ENCODE data around the gene ST3GAL6. TPM values are rescaled to one million over a fixed set of nuclear protein-coding genes. Genes with fewer than 3 reads are reported as not detected.

The ST3GAL6 gene
- total and polyA plus RNA-seq, 10 of the 15 experiments (the other 5 are each of a cell fraction or from before 2014, with no cell fraction given) = 19.5 to 41.2 (median 37.4) TPM

DNA sequence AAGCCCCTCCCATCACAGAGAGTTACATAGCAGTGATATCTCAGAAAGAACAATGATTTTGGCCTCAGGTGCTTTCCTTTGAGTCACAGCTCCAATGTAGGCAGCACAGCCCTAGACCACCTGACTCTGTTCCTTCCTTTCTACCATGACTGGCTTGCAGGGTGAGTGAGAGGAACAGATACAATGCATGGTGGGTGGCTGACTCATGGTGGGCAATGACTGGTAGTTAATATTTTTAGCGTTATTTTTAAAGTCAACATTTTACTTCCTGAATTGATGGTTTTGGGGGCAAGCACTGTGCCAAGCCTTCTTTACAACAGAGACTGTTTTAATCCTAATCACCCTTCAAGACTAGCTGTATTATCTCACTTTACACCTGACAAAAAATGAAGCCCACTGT is 32.8 kb upstream of the ST3GAL6 start (continued):
- TF ChIP-seq, protein P1, sequence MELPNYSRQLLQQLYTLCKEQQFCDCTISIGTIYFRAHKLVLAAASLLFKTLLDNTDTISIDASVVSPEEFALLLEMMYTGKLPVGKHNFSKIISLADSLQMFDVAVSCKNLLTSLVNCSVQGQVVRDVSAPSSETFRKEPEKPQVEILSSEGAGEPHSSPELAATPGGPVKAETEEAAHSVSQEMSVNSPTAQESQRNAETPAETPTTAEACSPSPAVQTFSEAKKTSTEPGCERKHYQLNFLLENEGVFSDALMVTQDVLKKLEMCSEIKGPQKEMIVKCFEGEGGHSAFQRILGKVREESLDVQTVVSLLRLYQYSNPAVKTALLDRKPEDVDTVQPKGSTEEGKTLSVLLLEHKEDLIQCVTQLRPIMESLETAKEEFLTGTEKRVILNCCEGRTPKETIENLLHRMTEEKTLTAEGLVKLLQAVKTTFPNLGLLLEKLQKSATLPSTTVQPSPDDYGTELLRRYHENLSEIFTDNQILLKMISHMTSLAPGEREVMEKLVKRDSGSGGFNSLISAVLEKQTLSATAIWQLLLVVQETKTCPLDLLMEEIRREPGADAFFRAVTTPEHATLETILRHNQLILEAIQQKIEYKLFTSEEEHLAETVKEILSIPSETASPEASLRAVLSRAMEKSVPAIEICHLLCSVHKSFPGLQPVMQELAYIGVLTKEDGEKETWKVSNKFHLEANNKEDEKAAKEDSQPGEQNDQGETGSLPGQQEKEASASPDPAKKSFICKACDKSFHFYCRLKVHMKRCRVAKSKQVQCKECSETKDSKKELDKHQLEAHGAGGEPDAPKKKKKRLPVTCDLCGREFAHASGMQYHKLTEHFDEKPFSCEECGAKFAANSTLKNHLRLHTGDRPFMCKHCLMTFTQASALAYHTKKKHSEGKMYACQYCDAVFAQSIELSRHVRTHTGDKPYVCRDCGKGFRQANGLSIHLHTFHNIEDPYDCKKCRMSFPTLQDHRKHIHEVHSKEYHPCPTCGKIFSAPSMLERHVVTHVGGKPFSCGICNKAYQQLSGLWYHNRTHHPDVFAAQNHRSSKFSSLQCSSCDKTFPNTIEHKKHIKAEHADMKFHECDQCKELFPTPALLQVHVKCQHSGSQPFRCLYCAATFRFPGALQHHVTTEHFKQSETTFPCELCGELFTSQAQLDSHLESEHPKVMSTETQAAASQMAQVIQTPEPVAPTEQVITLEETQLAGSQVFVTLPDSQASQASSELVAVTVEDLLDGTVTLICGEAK (IDR thresholded peaks at IDR 0.05; ENCODE audit: borderline replicate concordance) = no peak
- TF ChIP-seq RFX5 (IDR thresholded peaks at IDR 0.05; ENCODE audit: low read depth, low read length) (no peak), CHD4 (IDR thresholded peaks at IDR 0.05) (no peak), BMI1 (IDR thresholded peaks at IDR 0.05; ENCODE audit: borderline replicate concordance) (no peak), SUPT20H (IDR thresholded peaks at IDR 0.05; ENCODE audit: borderline replicate concordance, control insufficient read depth, low read depth, low read length) (no peak), POLR2AphosphoS5 (IDR thresholded peaks at IDR 0.05; ENCODE audit: low read length) (0 out of 2 replicates have a peak, but pooled peaks have one; percentile 51), YY1 (IDR thresholded peaks at IDR 0.05; ENCODE audit: low read depth, low read length) (no peak; the same call in 1 of the 2 replicates), MXI1 (IDR thresholded peaks at IDR 0.05; ENCODE audit: low read depth, low read length) (peak; percentile 51; the same call in 1 of the 2 replicates), MTA2 (IDR thresholded peaks at IDR 0.05; ENCODE audit: low read depth) (no peak), ZNF622 (IDR thresholded peaks at IDR 0.05) (no peak), PML (IDR thresholded peaks at IDR 0.05; ENCODE audit: low read length) (no peak), FOS (IDR thresholded peaks at IDR 0.05; ENCODE audit: borderline replicate concordance, extremely low read depth, insufficient read length) (no peak), HDAC2 (IDR thresholded peaks at IDR 0.05) (no peak), ETV6 (conservative IDR thresholded peaks at IDR 0.05 in 1 of 2, IDR thresholded peaks at IDR 0.05 in 1 of 2; ENCODE audit: borderline replicate concordance in 1 of 2, low read depth in 1 of 2) (no peak), NFYA (IDR thresholded peaks at IDR 0.05; ENCODE audit: borderline replicate concordance, low read depth, low read length) (no peak)
- TF ChIP-seq, protein P2, sequence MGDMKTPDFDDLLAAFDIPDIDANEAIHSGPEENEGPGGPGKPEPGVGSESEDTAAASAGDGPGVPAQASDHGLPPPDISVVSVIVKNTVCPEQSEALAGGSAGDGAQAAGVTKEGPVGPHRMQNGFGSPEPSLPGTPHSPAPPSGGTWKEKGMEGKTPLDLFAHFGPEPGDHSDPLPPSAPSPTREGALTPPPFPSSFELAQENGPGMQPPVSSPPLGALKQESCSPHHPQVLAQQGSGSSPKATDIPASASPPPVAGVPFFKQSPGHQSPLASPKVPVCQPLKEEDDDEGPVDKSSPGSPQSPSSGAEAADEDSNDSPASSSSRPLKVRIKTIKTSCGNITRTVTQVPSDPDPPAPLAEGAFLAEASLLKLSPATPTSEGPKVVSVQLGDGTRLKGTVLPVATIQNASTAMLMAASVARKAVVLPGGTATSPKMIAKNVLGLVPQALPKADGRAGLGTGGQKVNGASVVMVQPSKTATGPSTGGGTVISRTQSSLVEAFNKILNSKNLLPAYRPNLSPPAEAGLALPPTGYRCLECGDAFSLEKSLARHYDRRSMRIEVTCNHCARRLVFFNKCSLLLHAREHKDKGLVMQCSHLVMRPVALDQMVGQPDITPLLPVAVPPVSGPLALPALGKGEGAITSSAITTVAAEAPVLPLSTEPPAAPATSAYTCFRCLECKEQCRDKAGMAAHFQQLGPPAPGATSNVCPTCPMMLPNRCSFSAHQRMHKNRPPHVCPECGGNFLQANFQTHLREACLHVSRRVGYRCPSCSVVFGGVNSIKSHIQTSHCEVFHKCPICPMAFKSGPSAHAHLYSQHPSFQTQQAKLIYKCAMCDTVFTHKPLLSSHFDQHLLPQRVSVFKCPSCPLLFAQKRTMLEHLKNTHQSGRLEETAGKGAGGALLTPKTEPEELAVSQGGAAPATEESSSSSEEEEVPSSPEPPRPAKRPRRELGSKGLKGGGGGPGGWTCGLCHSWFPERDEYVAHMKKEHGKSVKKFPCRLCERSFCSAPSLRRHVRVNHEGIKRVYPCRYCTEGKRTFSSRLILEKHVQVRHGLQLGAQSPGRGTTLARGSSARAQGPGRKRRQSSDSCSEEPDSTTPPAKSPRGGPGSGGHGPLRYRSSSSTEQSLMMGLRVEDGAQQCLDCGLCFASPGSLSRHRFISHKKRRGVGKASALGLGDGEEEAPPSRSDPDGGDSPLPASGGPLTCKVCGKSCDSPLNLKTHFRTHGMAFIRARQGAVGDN (IDR thresholded peaks at IDR 0.05) = peak; percentile 70
- TF ChIP-seq, protein P3, sequence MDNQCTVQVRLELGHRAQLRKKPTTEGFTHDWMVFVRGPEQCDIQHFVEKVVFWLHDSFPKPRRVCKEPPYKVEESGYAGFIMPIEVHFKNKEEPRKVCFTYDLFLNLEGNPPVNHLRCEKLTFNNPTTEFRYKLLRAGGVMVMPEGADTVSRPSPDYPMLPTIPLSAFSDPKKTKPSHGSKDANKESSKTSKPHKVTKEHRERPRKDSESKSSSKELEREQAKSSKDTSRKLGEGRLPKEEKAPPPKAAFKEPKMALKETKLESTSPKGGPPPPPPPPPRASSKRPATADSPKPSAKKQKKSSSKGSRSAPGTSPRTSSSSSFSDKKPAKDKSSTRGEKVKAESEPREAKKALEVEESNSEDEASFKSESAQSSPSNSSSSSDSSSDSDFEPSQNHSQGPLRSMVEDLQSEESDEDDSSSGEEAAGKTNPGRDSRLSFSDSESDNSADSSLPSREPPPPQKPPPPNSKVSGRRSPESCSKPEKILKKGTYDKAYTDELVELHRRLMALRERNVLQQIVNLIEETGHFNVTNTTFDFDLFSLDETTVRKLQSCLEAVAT (IDR thresholded peaks at IDR 0.05) = 0 out of 2 replicates have a peak, but pooled peaks have one; percentile 4
- TF ChIP-seq, protein P4, sequence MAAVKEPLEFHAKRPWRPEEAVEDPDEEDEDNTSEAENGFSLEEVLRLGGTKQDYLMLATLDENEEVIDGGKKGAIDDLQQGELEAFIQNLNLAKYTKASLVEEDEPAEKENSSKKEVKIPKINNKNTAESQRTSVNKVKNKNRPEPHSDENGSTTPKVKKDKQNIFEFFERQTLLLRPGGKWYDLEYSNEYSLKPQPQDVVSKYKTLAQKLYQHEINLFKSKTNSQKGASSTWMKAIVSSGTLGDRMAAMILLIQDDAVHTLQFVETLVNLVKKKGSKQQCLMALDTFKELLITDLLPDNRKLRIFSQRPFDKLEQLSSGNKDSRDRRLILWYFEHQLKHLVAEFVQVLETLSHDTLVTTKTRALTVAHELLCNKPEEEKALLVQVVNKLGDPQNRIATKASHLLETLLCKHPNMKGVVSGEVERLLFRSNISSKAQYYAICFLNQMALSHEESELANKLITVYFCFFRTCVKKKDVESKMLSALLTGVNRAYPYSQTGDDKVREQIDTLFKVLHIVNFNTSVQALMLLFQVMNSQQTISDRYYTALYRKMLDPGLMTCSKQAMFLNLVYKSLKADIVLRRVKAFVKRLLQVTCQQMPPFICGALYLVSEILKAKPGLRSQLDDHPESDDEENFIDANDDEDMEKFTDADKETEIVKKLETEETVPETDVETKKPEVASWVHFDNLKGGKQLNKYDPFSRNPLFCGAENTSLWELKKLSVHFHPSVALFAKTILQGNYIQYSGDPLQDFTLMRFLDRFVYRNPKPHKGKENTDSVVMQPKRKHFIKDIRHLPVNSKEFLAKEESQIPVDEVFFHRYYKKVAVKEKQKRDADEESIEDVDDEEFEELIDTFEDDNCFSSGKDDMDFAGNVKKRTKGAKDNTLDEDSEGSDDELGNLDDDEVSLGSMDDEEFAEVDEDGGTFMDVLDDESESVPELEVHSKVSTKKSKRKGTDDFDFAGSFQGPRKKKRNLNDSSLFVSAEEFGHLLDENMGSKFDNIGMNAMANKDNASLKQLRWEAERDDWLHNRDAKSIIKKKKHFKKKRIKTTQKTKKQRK (IDR thresholded peaks at IDR 0.05; ENCODE audit: low read depth, low read length) = no peak
